HepG2 (cell line): ENCODE measurements around the gene SUSD3. TPM values are rescaled to one million over a fixed set of nuclear protein-coding genes. Genes with fewer than 3 reads are reported as not detected.

Experiments used
- CEBPB ChIP-seq: IDR thresholded peaks from 2 replicates; pipeline ENCODE4 v1.6.1; 2011; ENCODE audit warnings: low read depth, low read length, improper control_type of control experiment, borderline replicate concordance
- ELF1 ChIP-seq: sonication (generic); formaldehyde crosslinking; IDR thresholded peaks from 2 replicates; pipeline ENCODE4 v1.4.0; 2020; ENCODE audit warnings: missing genetic modification reagents
- HMG20A ChIP-seq: IDR thresholded peaks from 2 replicates; pipeline ENCODE4 v1.6.1; 2016; ENCODE audit warnings: borderline replicate concordance
- IKZF1 ChIP-seq: fragments of 450-650 bp; IDR thresholded peaks from 2 replicates; pipeline ENCODE4 v1.7.1; 2016
- KDM1A ChIP-seq: IDR thresholded peaks from 2 replicates; pipeline ENCODE4 v1.6.1; 2016; ENCODE audit warnings: missing compliant biosample characterization
- KDM3A ChIP-seq: IDR thresholded peaks from 2 replicates; pipeline ENCODE4 v1.6.1; 2018; ENCODE audit warnings: low read depth, missing compliant biosample characterization
- NFE2L2 ChIP-seq: fragments of 150-350 bp; IDR thresholded peaks from 2 replicates; pipeline ENCODE4 v1.6.1; 2014; ENCODE audit warnings: low read length
- RFX5 ChIP-seq: IDR thresholded peaks from 2 replicates; pipeline ENCODE4 v1.6.1; 2011; ENCODE audit warnings: low read depth, low read length, improper control_type of control experiment
- SCMH1 ChIP-seq: sonication (generic); formaldehyde crosslinking; IDR thresholded peaks from 2 replicates; pipeline ENCODE4 v1.9.0; 2021; ENCODE audit warnings: missing genetic modification reagents, mild to moderate bottlenecking, borderline replicate concordance
- STAG1 ChIP-seq: sonication (generic); formaldehyde crosslinking; IDR thresholded peaks from 2 replicates; pipeline ENCODE4 v1.4.0; 2020; ENCODE audit warnings: missing genetic modification reagents
- TOPORS ChIP-seq: sonication (generic); formaldehyde crosslinking; IDR thresholded peaks from 2 replicates; pipeline ENCODE4 v1.8.0; 2023; ENCODE audit warnings: mild to moderate bottlenecking, missing genetic modification reagents
- ZFAT ChIP-seq: sonication (generic); formaldehyde crosslinking; conservative IDR thresholded peaks from 2 replicates; pipeline ENCODE4 v1.8.1; 2023; ENCODE audit warnings: missing genetic modification reagents, inconsistent platforms
- ZNF263 ChIP-seq: sonication (generic); formaldehyde crosslinking; IDR thresholded peaks from 2 replicates; pipeline ENCODE4 v1.4.0; 2020; ENCODE audit warnings: missing genetic modification reagents
- ZNF367 ChIP-seq: sonication (generic); formaldehyde crosslinking; IDR thresholded peaks from 2 replicates; pipeline ENCODE4 v1.4.0; 2020; ENCODE audit warnings: missing genetic modification reagents, borderline replicate concordance
- ZNF430 ChIP-seq: sonication (generic); formaldehyde crosslinking; IDR thresholded peaks from 2 replicates; pipeline ENCODE4 v1.9.0; 2021; ENCODE audit warnings: mild to moderate bottlenecking, missing genetic modification reagents
- ZNF644 ChIP-seq: IDR thresholded peaks from 2 replicates; pipeline ENCODE4 v1.6.1; 2016; ENCODE audit warnings: low read depth
- ZSCAN20 ChIP-seq: sonication (generic); formaldehyde crosslinking; IDR thresholded peaks from 2 replicates; pipeline ENCODE4 v1.4.0; 2020; ENCODE audit warnings: missing genetic modification reagents, mild to moderate bottlenecking, borderline replicate concordance
- polyA plus RNA-seq, 8 experiments: library from polyadenylated mRNA; depleted of rRNA in 3 of 8; stranded (reverse) in 7 of 8; unstranded in 1 of 8; fragments of >200 nt; fragmentation: Illumina TruSeq in 4 of 8; extraction: Trizol in 4 of 8; gene quantifications; 2 replicates each; pipeline versions ENCODE4 v1.2.1 to v1.2.3, GENCODE V29; 2011 to 2016; ENCODE audit warnings: low read depth in 4 of 8, missing spikeins in 1 of 8, mixed read lengths in 1 of 8; ENCODE audit not compliant: insufficient read depth in 1 of 8
- total RNA-seq, 5 experiments: library from RNA; depleted of rRNA; stranded (reverse); fragments of >200 nt; fragmentation: Illumina TruSeq; extraction: Trizol; gene quantifications; 2 replicates each; pipeline ENCODE4 v1.2.3, GENCODE V29; 2016; ENCODE audit warnings: low read depth in 1 of 5
- TF ChIP-seq, protein P1 (sequence below): sonication (generic); formaldehyde crosslinking; IDR thresholded peaks from 2 replicates; pipeline ENCODE4 v1.9.0; 2021; ENCODE audit warnings: missing genetic modification reagents, borderline replicate concordance
- TF ChIP-seq, protein P2 (sequence below): sonication (generic); formaldehyde crosslinking; IDR thresholded peaks from 2 replicates; pipeline ENCODE4 v1.5.0; 2020; ENCODE audit warnings: missing genetic modification reagents, mild to moderate bottlenecking, borderline replicate concordance
- TF ChIP-seq, protein P3 (sequence below): sonication (generic); formaldehyde crosslinking; conservative IDR thresholded peaks from 2 replicates; pipeline ENCODE4 v1.8.0; 2022; ENCODE audit warnings: low read depth, missing genetic modification reagents

Gene SUSD3
- total and polyA plus RNA-seq, 2 of the 13 experiments (the other 11 are each of a cell fraction or from before 2014, with no cell fraction given) = 7.0 to 9.1 TPM

DNA sequence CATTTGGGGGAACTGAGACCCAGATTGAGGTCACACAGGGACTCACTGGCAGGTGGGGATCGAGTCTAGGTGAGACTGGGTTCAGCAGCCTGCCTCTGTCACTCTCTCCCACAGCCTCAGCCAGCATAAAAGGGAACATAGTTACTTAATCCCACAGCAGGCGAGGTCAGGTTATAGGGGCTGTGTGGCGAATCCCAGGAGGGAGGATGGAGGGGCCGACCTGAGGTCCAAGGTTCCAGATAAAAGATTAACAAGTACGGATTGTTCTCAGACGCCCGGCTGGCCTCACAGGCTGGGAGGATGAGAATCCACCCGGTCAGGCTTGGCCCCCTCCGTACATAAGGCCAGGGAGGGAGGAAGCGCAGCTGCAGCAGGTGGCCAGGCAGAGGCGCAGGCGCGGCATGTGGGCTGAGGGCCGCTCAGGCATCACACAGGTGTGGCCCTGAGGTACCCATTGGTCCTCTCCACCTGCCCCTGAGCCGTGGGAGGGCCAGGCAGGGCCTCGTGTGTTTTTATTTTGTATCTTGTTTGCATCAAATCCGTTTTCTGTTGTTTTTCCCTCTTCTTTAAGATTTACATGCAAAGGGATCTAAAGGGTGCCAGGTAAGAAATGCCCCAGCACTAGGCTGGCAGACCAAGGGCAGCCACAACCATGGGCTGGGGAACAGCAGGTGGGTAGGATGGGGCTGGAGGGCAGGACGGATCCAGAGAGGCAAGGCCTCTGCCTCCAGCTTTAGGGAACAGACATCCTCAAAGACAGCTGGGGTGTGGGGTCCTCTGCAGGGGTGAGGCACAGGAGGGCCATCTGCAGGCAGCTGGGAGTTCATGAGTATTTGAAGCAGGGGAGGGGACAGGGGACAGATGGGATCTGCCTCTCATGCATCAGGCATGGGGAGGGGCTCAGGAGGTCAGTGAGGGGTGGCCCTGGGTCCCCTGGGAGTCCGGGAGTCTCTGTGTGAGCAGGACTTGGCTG is 3.6 kb downstream of the SUSD3 start (continued):
- TF ChIP-seq, protein P1, sequence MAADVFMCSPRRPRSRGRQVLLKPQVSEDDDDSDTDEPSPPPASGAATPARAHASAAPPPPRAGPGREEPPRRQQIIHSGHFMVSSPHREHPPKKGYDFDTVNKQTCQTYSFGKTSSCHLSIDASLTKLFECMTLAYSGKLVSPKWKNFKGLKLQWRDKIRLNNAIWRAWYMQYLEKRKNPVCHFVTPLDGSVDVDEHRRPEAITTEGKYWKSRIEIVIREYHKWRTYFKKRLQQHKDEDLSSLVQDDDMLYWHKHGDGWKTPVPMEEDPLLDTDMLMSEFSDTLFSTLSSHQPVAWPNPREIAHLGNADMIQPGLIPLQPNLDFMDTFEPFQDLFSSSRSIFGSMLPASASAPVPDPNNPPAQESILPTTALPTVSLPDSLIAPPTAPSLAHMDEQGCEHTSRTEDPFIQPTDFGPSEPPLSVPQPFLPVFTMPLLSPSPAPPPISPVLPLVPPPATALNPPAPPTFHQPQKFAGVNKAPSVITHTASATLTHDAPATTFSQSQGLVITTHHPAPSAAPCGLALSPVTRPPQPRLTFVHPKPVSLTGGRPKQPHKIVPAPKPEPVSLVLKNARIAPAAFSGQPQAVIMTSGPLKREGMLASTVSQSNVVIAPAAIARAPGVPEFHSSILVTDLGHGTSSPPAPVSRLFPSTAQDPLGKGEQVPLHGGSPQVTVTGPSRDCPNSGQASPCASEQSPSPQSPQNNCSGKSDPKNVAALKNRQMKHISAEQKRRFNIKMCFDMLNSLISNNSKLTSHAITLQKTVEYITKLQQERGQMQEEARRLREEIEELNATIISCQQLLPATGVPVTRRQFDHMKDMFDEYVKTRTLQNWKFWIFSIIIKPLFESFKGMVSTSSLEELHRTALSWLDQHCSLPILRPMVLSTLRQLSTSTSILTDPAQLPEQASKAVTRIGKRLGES = no peak
- TF ChIP-seq ZNF644 (CRISPR knock-in tag) (0 out of 2 replicates have a peak, but pooled peaks have one; percentile 14), SCMH1 (no peak), KDM3A (CRISPR knock-in tag) (no peak), CEBPB (no peak), ZNF263 (CRISPR knock-in tag) (peak; percentile 72), HMG20A (CRISPR knock-in tag) (peak; percentile 39; the same call in 1 of the 2 replicates), ZNF367 (no peak), ELF1 (CRISPR knock-in tag) (peak; percentile 41), RFX5 (no peak), ZNF430 (CRISPR knock-in tag) (peak; percentile 76; the same call in 1 of the 2 replicates), ZSCAN20 (CRISPR knock-in tag) (no peak), STAG1 (peak; percentile 45), NFE2L2 (no peak), IKZF1 (no peak), ZFAT (CRISPR knock-in tag) (no peak), TOPORS (CRISPR knock-in tag) (no peak), KDM1A (CRISPR knock-in tag) (peak; percentile 32; the same call in 1 of the 2 replicates)
- TF ChIP-seq, protein P2, sequence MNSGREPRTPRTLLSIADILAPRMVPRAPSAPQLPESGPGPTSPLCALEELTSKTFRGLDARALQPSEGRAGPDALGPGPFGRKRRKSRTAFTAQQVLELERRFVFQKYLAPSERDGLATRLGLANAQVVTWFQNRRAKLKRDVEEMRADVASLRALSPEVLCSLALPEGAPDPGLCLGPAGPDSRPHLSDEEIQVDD (CRISPR knock-in tag) = 0 out of 2 replicates have a peak, but pooled peaks have one; percentile 72
- TF ChIP-seq, protein P3, sequence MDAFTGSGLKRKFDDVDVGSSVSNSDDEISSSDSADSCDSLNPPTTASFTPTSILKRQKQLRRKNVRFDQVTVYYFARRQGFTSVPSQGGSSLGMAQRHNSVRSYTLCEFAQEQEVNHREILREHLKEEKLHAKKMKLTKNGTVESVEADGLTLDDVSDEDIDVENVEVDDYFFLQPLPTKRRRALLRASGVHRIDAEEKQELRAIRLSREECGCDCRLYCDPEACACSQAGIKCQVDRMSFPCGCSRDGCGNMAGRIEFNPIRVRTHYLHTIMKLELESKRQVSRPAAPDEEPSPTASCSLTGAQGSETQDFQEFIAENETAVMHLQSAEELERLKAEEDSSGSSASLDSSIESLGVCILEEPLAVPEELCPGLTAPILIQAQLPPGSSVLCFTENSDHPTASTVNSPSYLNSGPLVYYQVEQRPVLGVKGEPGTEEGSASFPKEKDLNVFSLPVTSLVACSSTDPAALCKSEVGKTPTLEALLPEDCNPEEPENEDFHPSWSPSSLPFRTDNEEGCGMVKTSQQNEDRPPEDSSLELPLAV (CRISPR knock-in tag) = no peak
